ENCODE results near the gene NXPH2.

DNA sequence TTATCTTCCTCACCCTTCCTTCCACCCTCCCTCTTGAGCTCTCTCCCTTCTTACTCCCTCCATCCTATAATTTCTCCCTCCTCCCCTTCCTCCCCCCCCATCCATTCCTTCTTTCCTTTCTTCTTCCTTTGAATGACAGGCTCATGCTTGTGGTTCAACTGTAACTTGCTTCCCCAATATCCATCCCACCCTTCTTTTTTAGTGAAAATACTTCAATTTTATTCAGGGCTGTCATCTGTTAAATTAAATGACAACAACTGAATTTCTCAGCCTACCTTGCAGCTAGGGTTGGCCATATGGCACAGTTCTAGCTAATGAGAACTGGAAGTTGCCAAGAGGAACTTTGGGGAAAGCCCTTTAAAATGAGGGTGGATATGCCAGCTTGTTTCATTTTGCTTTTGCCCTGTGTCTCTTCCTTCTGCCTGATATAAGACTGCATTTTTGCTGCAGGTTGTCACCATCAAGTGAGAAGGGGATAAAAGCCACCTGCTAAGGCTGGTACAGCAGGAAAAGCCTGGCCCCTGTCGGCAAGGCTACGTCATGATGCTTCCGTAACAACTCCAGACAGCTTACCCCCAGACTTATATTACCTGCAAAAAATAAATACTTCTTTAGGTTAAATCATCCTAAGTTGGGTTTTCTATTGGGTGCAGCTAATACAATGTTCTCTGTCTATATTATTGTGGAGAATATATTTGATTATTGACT is 121.8 kb downstream of the NXPH2 start:
- TF ChIP-seq YY1 (IDR thresholded peaks at IDR 0.05; ENCODE audit: insufficient read depth, insufficient read length) (no peak), SUZ12 (IDR thresholded peaks at IDR 0.05; ENCODE audit: extremely low read depth, insufficient read depth, insufficient read length) (no peak)

All from NT2/D1 (cell line).